ENCODE data around the gene NAA38. TPM values are rescaled to one million over a fixed set of nuclear protein-coding genes. Genes with fewer than 3 reads are reported as not detected.
"Not testable (repeated sequence)": the region's sequence is repeated elsewhere in the genome, so short reads cannot be mapped to it uniquely, and the experiment has no call there.

Gene NAA38
- total RNA-seq, 1 donor from 2014 or later = 68.8 TPM

DNA sequence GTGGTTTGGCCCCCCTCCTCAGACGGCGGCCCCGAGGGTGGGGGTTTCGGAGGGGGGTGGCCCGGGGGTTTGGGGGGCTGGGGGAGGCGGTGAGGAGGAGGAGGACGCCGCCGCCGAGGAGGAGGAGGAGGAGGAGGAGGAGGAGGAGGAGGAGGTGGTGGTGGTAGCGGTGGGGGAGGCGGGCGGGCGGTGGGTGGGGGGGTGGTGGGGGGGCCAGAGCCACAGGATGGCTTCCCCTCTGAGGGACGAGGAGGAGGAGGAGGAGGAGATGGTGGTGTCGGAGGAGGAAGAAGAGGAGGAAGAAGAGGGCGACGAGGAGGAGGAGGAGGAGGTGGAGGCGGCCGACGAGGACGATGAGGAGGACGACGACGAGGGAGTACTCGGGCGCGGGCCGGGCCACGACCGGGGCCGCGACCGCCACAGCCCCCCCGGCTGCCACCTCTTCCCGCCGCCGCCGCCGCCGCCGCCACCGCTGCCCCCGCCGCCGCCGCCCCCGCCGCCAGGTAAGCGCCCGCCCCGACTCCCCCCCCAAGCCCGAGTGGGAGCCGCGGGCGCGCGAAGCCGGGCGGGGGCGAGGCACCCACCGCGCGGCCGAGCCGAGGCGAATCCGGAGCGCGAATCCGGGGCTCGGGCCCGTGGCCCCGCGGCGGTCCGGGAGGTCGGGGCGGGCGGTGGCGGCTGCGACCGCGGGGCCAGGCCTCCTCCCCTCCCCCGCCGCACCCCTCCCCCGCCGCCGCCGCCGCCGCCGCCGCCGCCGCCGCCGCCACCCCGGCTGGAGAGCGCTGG lies 27.4 kb upstream of the NAA38 start:
- intact Hi-C loops (cut with DNase I) = loop anchor here (5.0 kb wide), 1 partner anchor 42 kb away; no protein-coding TSS in a partner anchor
- DNase-seq (ENCODE audit: low spot score) = no peak

DNA sequence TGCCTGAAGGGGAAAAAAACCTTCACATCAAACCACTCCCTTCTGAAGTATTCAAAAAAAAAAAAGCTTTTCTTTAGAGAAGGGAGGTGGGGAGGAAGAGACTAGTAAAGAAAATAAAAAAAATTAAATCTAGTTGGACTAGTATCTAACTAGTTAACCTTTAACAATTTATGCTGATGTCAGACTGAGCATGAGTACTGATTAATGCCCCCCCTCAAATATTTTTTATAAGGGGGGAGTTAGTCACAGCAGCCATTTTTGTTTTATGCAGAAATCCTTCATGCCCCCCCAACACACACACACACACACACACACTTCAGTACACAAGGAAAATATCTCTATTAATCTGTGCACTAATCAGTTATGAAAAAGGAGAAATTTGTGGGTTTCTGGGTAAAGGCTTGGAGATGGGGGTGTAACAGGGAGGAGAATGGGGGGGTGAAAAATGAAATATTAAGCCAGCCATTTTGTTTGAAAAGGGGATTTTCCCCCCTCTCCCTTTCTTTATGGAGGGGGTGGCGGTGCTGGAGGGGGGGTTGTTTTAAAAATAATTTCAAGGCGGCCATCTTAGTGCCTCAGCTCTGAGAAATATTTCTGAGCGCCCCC lies 26.5 kb upstream of the NAA38 start:
- intact Hi-C loops (cut with DNase I) = no loop called here
- no peak for DNase-seq (ENCODE audit: low spot score)

DNA sequence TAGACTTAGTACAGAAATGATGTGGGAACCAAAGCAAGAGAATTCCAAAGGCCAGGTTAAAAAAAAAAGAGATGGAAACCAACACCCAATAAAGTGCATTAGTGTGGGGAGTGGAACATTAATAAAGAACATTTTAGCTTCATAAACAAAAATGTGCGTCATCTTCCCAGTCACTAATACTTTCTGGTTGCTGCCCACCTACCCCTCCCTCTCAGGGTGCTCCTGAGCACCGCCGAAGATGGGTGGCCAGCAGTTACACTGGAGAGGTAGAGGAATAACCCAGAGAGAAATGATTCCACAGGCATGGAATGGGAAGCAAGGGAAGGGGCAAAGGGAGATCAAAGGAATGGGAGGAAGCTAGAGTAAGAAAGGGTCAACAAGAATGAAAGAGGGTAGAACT lies 25.3 kb upstream of the NAA38 start:
- intact Hi-C loops (cut with DNase I) = no loop called here
- no peak for DNase-seq (ENCODE audit: low spot score)

DNA sequence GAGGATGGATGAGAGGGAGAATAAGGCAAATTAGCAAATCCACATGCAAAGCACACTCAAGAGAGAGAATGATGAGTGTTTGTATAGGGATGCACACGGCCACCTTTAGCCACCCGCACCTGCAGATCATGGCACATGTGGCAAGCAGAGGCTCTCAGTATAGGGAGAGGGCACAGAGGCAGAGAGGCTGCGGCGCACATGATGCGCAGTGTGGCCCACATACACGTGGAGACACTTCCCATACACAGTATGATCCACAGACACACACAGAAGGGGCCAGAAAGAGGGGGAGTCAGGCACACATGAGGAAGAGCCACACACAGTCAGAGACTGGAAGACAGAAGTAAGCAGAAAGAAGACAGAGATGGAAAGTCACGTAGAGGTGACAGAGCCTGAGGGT lies 24.7 kb upstream of the NAA38 start:
- DNase-seq (ENCODE audit: low spot score) = no peak
- intact Hi-C loops (cut with DNase I) = no loop called here

DNA sequence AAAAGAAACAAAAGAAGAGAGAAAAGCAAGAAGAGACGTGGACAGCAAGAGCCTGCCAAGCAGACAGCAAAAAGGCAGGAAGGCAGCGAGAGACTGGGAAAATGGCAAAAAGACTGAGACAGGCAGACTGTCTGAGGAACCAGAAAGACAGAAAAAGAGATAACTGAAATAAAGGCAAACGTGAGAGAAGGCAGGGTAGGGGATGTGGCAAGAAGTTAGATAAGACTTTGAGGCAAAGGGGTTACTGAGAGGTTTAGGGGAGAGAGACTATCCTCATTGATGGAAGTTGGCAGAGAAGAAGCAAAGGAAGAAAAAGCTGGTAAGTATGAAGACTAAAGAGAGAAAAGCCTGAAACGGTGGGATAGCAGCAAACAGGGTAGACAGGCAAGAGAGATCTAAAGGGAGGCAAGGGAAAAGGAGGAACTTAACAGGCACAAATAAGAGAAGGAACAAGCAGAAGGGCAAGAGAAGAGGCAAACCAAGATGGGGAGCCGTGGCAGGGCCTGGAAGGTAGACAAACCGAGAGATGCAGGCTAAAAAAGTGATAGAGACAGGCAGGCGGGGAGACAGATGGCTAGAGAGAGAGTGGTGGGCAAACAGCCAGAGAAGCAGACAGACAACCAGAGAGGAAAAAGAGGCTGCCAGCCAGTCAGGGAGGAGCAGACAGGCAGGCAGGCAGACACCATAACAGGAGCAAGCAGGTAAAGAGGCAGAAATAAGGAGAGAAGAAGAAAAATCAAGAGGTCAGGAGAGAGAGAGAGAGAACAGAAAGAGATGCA lies 24.1 kb upstream of the NAA38 start:
- DNase-seq (ENCODE audit: low spot score) = no peak
- intact Hi-C loops (cut with DNase I) = no loop called here

DNA sequence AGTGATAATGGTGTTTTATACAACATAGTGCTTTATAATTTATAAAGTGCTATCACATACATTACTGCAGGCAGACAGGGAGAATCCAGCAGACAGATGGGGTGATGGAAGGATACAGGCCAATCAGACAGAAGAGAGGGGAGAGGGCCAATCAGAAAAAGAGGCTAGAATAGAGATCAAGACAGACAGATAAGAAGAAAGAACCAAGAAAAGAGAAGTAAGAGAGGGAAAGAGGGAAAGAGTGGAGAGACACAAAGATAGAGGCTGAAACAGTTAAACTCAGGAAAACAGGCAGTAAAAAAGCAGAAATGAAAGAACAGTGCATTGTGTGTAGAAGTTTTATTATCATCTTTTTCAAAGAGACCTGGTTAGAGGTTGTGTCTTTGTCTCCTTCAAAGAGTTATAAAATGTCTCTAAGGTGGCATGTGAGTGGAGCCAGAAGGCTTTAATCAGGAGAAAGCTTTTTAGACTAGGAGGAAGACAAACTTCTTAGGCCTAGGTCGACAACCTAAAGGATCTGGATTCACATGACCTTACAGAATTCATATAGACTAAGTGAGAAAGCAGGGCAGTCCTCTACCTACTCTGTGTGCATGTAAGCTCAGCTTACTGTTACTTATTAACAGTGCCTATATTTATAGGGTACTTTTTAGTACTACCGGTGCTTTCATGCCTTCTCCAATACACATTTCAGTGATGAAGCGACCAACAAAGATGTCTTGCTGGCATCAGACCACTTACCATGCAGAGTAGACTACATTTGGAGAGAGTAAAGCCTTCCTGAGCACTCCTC lies 22.9 kb upstream of the NAA38 start:
- no peak for DNase-seq (ENCODE audit: low spot score)
- intact Hi-C loops (cut with DNase I) = no loop called here

DNA sequence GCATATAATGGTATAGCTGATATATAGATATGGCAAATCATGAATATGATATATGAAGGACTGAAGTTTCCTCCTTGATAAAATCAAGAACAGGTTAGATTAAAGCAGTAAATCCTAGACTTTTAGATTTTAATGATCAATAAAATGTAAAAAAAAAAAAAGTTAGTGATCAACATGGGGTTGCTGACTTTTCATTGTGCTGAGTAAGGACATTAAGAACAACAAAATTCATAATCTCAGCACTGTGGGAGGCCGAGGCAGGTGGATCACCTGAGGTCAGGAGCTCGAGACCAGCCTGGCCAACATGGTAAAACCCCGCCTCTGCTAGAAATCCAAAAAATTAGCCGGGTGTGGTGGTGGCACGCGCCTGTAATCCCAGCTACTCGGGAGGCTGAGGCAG lies 20.9 kb upstream of the NAA38 start:
- intact Hi-C loops (cut with DNase I) = no loop called here
- DNase-seq (ENCODE audit: low spot score) = no peak

DNA sequence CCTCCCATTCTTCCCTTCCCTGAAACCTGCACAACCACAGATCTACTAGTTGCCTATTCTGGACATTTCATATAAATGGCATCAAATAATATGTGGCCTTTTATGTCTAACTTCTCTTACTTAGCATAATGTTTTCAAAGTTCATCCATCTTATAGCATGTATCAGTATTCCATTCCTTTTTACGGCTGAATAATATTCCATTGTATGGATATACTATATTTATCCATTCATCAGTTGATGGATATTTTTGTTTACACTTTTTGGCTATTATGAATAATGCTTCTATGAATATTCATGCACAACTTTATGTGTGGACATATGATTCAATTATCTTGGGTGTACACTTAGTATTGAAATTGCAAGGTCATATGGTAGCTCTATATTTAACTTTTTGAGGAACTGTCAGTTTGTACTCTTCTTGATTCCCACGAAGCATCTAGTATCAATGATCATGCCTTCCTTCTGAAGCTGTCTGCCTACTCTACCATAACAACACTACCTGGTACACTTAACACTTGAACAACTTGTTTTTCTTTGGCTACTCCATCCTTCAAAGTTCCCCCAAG lies 18.5 kb upstream of the NAA38 start:
- intact Hi-C loops (cut with DNase I) = no loop called here
- DNase-seq (ENCODE audit: low spot score) = no peak

DNA sequence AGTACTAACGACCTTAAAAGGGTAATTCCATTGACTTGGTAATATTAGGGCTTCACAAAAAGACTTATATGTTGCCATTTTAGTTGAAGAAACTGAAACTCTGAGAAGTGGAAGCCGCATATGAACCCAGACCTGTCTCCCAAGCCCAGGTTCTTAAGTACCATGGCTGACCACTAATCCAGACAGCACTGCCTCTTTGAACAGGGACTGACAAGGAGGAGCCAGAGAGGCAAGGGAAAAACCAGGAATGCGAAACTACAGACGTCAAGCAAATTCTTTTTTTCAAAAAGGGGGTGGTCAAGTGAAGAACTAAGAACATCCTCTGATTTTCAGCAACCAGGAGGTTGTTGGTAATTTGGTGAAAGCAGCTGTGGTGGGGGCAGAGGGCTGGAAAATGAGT lies 15.7 kb upstream of the NAA38 start:
- no peak for DNase-seq (ENCODE audit: low spot score)
- intact Hi-C loops (cut with DNase I) = no loop called here

DNA sequence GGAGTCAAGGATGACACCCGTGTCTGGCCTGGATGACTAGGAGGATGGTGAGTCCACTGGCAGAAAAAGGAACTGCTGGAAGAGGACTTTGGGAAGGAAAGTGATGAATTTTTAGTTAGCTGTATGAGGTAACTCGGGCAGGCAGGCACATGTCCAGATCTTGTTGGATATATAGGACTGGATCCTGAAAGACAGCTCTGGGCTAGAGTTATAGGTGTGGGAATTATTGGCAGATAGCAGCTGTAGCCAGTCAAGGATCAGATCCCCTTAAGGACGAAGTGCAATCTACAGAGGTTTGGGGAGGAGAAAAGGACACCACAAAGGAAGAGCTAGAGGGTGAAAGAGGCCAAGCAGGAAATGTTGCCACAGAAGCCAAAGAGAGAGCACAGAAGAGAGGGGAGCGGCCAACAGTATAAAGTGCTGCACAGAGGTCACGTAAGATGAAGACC lies 10.5 kb upstream of the NAA38 start:
- intact Hi-C loops (cut with DNase I) = no loop called here
- DNase-seq (ENCODE audit: low spot score) = no peak

DNA sequence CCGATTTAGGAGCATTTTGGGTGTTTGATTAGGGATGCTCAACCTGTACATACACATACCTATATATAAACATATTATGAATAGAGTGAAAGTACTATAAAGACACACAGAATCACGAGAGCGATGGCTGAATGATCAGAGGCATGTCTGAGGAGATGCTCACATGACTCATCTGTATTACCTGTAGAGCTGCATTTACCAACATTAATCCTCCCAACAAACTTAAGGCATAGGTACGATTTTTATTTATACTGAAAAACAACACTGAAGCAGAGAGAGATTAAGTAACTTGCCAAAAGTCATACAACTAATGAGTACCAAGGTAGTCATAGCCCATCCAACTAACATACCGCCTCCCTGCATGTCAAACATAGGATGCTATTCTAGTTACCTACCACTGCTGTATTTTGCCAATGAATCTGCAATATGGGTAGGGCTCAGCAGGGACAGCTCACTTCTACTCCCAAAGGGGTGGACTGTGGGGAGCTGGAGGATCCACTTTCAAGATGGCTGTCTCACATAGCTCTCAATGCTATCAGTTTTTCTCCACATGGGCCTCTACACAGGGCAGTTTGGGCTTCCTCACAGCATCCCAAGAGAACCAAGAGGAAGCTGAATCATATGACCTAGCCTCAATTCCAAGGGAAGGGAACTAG lies 7.8 kb upstream of the NAA38 start:
- intact Hi-C loops (cut with DNase I) = no loop called here
- DNase-seq (ENCODE audit: low spot score) = no peak

DNA sequence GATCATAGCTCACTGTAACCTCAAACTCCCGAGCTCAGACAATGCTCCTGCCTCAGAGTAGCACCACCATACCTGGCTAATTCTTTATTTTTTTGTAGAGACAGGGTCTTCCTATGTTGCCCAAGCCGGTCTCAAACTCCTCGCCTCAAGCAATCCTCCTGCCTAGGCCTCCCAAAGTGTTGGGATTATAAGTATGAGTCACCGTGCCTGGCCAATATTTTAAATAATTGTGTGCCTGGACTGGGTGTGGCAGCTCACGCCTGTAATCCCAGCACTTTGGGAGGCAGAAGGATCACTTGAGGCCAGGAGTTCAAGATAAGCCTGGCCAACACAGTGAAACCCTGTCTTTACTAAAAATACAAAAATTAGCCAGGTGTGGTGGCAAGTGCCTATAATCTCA lies 7.0 kb upstream of the NAA38 start:
- intact Hi-C loops (cut with DNase I); DNase-seq (ENCODE audit: low spot score): not testable (repeated sequence)

DNA sequence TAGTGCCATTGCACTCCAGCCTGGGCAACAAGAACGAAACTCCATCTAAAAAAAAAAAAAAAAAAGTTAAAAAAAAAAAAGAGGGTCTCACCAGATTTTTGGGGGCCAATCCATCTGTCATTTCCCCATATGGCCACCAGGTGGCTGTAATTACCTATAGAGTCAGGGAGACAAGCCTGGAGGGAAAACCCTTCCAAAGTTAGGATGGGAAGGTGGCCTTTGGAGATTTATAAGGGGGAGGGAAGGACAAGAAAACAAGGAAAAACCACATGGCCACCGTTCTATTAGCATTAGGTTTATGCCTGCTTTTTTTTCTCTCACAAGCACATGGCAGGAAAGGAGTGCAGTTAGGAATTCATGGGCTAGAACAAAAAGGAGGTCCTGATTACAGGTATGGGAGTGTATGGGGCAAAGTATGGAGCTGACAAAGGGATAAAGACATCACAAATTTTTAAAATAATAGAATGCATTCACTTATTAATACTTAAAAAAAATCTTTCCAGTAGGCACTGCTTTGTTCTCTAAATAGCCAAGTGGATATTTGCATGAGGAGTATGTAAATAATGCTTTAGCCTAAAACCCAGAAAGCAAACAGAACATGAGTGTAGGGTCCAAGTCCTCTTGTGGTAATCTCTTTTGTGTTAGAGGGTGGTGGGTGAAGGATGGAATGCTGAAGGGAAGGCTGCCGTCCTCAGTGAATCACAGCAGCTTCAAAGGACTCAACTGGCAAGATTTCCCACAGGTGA lies 5.5 kb upstream of the NAA38 start:
- intact Hi-C loops (cut with DNase I) = loop anchor here (1.0 to 2.0 kb wide), 2 partner anchors 126 to 194 kb away; no protein-coding TSS in a partner anchor
- DNase-seq (ENCODE audit: low spot score) = no peak

DNA sequence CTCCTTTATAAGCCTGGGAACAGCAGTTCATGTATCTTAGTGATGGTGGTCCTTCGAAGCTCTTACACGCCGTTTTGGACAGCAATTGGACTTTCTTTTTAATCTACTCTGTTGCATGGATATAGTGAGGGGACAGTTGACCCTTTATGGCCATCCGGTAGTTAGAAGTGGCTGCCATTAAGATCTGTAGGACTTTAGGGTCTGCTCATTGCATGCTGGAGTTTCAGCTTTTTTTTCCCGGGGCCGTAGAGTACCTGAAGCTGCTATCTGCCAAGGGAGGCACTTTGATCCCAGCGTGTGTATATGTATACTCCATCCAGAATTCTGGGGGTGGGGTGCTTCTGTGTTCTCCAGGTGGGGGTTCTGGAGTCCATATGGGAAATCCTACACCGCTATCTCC lies 1.7 kb upstream of the NAA38 start:
- no peak for DNase-seq (ENCODE audit: low spot score)
- intact Hi-C loops (cut with DNase I) = no loop called here

DNA sequence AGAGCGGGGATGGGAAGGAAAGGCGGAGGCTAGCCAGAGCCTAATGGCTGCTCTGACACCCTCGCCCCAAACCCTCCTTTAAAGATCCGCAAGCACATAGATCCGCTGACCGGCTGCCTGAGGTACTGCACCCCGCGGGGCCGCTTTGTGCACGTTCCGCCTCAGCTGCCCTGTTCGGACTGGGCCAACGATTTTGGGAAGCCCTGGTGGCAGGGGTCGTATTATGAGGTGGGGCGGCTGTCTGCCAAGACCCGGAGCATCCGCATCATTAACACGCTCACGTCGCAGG lies 1.1 kb upstream of the NAA38 start:
- DNase-seq (ENCODE audit: low spot score) = no peak
- intact Hi-C loops (cut with DNase I) = no loop called here

DNA sequence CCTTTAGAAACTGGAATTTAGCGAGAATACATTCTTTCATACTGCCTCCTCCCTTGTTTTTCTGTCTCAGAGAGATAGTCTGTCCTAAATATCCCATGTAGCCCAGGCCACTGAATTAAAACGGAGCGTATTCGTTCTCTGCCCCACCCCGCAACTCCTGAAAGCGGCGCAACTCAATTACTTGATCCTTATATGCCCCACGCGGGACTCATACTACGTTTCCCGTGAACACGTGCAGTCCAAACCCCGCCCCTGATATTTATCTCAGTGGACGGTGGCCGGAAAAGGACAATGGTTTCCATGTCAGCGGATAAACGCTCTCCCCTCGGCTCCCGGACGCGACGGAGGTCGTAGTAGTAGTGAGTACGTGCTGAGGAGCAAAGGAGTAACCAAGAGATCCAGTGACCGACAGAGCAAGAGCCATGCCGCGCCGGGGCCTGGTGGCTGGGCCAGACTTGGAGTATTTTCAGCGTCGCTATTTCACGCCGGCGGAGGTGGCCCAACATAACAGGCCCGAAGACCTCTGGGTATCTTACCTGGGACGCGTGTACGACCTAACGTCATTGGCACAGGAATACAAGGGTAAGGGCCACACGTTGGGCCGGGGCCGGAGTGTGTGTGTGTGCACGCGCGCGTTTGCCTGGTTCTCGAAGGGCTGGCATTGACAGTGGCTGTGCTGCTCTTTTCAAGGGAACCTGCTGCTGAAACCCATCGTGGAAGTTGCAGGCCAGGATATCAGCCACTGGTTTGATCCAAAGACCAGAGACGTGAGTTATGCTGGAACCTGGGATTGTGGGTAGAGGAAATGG lies 558 bp upstream of the NAA38 start, which contains the start of gene CYB5D1:
Gene CYB5D1 (plus strand): TSS at position 291 of the 809 bp plus-strand sequence. CDS start 132 bp downstream, at position 423.
- intact Hi-C loops (cut with DNase I) = loop anchor here (1.0 to 2.0 kb wide), 3 partner anchors 15 to 29 kb away; partner anchors contain the start of gene KDM6B
- DNase-seq (ENCODE audit: low spot score) = peak; percentile 94

Data from cardiac septum (tissue), 1 donor.